HG03342 (cell line): Measurements from ENCODE around the gene PHACTR3.
"Not testable (repeated sequence)": the region's sequence is repeated elsewhere in the genome, so short reads cannot be mapped to it uniquely, and the experiment has no call there.

Source experiments
- ATAC-seq: cut with Tn5 transposase; IDR thresholded peaks from one replicate; pipeline ENCODE4 v1.9.1; 2021; ENCODE audit warnings: mild to moderate bottlenecking, moderate library complexity; ENCODE audit not compliant: unreplicated experiment

PHACTR3 gene

DNA sequence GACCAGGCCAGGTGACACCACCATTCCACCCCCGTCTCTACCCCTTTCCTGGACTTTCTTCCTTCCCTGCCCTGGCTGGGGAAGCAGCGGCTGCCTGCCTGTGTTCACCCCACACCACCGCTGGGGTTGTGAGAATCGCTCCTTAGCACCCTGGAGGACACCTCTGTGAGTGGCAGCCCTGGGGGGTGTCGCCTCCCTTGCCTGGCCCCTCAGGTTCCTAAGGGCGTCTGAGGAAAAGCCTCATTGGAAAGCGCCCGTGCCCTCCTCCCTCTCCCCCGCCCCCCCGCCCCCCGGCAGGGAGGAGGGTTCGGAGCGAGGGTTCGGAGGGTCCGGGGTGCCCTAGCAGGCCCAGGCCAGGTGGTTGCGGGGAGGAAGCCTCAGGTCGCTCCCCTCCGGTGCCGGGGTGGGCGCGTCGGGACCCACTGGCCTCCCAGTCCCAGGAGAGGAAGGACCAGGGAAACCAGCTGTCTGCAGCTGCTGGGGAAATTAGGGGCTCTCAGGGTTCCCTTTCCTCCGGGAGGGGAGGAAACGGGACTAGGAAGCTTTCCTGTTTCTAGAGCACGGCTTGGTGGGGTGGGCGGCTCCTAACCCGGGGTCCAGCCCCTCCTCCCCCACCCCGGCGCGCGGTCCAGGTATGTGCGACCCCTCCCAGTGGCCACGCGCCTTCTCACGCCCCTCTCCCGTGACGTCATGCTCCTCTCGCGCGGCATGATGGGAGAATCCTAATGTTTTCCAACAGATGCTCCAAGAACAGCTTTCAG is at the start of gene PHACTR3:
Gene PHACTR3, plus strand, starts transcription at position 760 of the 761 bp plus-strand sequence. CDS start 475 bp downstream, outside the sequence.
- ATAC-seq = no peak

DNA sequence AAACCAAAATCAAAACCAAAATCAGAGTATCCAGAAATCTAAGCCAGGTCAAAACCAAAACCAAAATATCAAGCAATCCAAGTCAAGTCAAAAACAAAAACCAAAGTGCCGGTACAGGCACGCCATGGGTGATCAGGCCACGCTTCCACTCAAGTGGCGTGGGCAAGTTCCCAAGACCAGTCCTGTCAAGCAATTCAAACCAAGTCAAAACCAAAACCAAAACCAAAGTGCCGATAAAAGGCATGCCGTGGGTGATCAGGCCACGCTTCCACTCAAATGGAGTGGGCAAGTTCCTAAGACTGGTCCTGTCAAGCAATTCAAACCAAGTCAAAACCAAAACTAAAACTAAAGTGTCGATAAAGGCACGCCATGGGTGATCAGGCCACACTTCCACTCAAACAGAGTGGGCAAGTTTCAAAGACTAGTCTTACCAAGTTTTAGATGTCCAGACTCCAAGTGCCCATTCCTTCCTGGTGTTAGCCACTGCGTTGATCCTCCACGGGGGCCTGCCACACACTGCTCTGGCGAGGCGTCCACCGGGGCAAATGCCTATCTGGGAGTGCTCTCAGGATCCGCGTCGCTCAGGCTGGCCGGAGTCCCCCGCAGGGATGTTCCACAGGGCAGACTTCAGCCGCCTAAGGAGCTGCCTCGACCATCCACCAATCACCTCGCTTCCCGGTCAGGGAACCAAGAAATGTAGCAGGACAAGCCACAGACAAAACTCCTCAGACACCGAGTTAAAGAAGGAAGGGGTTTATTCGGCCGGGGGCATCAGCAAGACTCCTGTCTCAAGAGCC is 46.4 kb upstream of the PHACTR3 start:
- not testable (repeated sequence) for ATAC-seq

DNA sequence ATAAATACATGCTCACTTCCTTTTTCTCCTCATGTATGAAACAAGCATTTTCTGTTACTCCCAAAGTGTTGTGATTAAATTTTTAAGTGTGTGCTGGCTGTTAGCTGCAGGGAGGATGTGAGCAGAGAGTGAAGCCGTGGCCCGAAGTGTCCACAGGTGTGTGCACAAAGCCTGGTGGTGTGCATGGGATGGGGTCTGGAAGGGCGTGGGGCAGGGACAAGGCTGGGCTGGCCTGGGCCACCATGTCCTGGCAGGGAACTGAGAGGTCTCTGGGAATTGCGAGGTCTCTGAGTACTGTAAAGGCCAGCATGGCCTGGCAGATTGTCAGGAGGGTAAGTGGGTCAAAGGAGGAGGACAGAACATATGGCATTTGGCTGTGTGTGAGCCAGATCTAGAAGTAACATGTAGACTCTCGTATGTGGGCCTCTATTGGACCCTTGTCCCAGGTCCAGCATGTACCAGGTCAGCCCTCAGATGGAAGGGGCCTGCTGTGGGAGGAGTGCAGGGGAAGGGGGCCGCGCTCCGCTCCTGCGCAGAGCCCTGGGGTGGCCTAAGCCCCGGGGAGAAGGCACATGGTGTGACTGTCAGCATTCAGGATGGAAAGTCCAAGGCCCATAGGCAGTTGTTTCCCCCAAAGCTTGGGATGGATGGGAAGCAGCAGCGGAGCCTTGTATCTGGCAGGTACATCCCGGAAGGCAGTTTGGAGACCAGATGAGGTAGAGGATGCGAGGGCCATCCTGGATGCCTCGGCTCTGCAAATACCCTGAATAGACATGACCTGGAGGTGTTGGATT is 45.1 kb upstream of the PHACTR3 start:
- no peak for ATAC-seq

DNA sequence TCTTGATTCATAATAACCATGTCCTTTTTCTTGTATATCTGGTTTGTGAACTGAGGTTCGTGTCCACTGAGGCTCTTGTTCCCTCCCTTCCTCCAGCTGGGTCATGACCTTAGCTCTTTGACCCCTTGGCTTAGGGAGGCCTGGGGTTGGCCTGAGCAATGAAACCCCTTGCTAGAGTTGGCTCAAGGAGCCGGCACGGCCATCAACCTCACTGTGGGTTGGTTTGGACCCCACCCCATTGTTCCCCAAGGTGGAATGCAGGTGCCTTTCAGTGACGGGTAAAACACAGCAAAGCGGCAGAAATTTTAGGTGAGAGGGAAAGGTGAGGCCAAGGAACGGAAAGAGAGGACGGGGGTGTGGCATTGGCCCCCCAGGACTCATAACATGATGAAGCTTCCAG is 44.5 kb upstream of the PHACTR3 start:
- ATAC-seq = no peak

DNA sequence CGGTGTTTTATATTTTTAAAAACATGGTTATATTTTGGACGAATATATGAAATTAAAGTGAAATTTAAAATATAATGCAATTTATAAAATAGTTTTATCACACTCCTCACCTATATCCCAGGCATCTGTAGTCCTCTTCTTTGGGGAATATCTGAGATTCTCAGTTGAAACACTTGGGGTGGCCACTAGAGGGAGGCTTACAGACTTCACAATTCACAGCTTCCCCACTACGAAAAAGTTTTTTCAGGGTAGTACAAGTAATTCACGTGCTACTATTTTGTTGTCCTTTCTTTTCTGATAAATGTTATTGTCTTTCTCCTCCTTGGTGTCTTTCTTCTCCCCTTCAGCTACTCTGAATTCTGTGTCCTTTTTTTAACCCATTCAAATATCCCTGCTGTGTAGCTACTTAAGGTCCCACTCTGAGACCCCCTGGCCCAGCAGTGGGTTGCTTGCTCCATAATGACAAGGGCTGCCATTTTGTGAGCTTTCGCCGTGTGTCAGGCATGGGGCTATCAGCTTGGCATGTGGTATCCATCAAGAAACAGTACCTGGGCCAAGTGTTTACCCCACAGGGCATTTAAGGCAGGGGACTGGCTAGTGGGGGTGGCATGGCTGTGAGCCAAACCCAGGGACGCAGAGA is 43.6 kb upstream of the PHACTR3 start:
- no peak for ATAC-seq

DNA sequence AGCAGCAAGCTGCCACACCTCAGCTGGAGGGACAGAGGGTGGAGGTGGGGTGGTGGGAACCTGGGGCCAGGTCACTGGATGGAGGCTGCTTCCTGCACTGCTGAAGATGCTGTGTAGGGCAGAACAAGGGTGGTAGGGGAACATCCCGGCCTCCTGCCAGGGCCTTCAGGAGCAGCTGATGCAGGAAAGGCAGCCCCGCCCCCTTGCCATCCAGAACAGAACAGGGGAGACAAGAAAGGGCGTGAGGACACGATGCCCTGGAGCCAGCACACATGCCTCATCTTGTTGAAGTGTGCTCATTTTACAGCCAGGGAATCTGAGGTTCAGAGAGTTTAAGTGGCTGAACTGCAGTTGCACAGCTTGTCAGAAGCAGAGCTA is 43.1 kb upstream of the PHACTR3 start:
- no peak for ATAC-seq

DNA sequence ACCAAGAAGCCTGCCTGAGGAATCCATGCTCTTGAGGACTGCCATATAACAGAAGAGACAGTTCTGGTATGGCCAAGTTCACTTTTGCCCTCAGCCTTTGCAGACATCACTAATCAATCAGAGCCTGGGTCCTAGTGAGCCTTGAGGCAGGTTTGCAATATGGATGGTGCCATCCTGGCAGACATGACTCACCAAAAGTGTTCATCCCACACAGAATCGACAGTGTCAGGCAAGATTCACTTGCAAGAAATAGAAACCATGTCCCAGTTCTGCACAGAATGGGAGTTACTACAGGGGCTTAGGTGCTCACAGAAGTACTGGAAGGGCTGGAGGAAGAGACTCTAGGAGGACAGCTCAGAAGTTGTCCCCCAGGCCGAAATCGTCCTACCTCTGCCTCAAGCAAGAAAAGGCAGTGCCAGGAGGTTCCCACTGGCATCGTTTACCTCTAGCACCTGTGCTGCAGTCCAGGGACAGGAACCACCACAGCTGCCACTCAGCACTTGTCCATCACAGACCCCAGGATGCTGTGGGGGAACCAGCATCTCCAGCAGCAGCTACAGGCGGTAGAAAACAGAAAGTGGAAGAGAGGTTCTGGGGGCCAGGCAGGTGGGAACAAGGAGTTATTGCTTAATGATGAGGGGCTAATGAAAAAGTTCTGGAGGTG is 42.6 kb upstream of the PHACTR3 start:
- ATAC-seq = no peak

DNA sequence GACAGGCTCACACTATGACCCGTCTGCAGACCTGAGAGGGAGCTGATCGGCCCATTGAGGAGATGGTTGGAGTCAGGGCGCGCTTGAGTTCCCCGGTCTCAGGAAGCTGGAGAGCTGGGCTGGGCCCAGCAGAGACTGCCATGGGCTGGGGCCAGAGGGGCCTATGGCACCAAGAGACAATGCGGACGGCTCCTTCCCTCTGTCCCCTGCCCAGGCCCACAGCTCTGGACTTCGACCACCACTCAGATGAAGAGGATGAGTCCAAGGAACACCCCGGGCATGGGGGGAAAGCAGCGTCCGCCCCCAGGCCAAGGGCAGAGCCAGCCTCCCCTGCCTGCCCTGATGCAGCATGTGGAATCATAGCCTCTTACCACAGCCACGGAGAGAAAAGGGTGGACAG is 40.2 kb upstream of the PHACTR3 start:
- no peak for ATAC-seq

DNA sequence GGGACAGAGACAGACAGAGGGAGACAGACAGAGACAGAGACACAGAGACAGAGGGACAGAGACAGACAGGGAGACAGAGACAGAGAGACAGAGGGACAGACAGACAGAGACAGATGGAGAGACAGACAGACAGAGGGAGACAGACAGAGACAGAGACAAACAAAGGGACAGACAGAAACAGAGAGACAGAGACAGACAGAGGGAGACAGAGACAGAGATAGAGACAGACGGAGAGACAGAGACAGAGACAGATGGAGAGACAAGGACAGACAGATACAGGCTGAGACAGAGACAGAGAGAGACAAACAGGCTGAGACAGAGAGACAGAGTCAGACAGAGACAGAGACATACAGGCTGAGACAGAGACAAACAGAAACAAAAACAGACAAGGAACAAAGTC is 39.4 kb upstream of the PHACTR3 start:
- no peak for ATAC-seq

DNA sequence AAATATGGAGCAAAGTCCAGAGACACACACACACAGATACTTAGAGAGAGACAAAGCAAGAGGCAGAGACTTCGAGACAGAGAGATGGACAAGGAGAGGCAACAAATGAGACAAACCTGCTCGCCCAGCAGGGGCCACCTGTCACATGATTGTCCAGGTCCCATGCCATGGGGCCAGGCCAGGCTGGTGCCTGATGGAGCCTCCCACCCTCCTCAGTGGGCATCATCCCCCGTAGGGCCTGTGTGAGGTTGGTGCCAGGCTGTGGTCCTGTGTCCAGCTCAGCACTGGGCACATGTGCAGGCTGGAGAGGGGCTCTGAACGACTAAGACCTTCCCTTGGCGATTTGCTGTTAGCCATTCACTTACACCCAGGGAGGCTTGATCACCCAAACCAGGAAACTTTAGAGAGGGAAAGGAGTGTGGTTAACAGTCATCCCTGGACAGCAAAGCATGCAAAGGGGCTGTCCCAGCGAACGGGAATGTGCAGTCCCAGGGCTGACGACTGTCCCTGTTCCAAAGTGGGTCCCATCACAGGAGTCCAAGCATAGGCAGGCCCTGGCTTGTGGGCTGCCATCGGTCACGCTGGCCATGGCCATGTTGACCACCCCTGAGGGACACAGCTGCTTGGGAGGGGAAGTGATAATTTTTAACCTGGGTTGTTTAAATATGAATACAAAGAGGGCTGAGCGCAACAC is 38.4 kb upstream of the PHACTR3 start:
- ATAC-seq = no peak

DNA sequence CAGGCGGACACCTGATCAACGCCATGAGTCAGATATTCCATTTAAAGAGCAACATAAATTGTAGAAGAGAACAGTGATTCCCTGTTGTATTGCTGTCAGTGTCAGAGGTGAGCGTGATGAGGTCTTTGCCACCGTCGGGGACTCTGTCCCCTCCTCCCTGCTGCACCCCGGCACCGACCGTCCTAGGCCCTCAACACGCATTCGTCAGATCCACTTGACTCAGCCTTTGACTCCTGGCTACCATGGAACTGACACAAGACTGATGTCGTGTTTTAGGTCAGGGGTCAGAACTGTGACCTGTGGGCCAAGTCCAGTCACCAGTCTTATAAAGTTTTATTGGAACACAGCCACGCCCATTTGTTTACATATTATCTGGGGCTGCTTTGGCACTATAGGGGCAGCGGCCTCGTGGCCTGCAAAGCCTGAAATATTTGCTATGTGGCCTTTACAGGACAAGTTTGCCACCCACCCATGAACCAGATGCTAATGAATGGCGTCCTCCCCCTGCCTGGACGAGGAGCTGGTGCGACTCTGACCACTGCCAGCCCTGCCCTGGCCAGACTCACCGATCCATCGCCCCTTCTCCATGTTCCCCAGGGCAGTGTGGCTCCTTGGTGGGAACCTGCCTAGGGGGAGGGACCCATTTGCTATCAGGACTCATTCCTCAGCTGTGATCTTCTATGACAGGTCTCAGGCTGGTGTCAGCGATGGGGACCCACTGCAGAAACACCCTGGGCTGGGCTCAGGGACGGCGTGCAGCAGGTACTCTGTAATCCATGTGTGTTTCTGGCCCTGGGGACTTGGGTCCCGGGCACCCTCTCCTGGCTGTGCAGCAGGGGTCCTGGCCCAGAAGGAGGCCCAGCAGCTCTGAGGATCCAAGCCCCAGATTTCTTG is 37.5 kb upstream of the PHACTR3 start:
- ATAC-seq = no peak

DNA sequence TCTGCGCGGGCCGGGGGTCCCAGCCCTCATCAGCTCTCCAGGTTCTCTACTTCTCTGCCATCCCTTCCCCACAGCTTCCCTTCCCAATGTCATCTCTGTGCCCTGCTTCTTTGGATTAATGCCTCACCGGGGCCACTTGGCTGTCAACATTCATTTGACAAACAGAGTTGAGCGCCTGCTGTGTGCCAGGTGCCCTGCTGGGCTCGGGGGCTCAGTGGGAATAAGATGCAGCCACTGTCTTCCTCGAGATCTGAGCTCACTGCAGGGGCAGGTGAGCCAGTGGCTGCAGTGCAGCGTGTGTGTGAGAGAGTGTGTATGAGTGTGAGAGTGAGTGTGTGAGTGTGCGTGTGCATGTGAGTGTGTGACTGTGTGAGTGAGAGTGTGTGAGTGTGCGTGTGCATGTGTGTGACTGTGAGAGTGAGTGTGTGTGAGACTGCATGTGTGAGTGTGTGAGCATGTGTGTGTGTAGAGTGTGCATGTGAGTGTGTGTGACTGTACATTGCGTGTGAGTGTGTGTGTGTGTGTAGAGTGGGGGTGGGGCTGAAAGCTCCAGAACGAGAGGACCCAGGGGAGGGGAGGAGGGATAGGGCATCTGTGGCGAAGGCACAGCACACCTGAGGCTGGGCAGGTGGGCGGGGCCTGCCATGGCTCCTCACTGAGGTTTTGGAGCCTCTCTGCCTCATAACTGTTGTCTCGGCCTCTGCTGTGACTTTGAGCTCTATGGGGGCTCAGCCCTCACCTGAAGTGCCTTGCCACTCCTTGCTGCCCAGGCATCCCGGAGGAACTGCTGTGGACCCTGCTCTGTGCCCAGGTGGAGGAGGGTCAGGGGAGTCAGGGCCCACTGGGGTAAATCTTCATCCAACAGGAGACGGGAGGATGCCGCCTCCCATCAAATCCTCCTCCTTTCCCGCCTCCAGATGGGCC is 36.5 kb upstream of the PHACTR3 start:
- no peak for ATAC-seq

DNA sequence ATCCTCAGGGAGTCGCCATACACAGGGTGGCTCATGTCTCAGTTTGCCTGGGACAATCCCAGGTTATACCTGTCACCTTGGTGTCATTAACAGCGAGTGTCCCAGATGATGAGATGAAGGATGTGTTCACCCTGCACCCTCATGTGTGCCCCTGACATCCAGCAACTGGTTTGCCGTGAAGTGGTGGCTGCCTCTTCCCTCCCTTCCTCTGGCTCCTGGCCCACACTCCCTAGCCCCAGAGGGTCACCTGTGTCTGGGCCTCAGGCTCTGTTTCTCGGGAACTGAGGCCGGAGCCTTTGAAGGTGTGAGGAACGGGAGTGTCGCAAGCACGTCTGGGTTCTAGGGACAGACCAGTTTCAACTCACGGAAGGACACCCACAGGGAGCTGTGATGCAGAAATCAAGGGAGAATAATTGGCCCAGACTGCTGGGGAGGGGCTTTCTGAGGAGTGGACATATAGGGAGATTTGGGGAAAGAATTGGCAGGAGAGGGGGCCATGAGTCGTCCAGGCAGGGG is 35.8 kb upstream of the PHACTR3 start:
- ATAC-seq = no peak

DNA sequence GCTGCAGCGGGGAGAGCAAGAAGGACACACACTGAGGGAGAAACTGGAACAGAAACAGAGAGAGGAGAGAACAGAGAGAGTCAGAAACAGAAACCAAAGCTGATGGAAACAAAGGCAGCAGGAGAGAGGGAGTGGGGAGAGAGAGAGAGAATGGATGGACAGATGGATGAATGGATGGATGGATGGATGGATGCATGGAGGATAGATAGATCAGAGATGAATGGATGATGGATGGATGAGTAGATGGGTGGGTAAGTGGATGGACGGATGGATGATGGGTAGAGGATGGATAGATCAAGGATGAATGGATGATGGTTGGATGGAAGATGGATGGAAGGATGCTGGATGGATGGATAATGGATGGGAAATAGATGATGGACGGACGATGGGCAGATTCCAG is 35.0 kb upstream of the PHACTR3 start:
- ATAC-seq = no peak

DNA sequence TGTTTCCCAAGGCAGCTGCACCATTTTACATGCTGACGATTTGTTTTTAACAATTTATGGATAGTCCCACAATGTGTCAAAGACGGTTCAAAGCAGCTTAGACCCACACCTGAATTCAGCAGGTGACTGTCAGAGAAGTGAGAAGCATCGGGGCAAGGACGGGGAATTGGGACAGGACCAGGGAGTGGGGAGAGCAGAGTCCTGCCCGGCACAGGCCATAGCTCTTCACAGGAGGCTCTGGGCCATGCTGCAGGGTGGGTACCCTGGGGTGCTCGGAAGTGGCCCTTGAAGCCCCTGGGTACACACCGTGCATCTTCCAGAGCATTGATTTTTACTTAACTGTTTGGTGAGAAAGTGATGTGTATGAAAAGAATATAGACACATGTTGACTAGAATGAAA is 33.2 kb upstream of the PHACTR3 start:
- ATAC-seq = no peak

DNA sequence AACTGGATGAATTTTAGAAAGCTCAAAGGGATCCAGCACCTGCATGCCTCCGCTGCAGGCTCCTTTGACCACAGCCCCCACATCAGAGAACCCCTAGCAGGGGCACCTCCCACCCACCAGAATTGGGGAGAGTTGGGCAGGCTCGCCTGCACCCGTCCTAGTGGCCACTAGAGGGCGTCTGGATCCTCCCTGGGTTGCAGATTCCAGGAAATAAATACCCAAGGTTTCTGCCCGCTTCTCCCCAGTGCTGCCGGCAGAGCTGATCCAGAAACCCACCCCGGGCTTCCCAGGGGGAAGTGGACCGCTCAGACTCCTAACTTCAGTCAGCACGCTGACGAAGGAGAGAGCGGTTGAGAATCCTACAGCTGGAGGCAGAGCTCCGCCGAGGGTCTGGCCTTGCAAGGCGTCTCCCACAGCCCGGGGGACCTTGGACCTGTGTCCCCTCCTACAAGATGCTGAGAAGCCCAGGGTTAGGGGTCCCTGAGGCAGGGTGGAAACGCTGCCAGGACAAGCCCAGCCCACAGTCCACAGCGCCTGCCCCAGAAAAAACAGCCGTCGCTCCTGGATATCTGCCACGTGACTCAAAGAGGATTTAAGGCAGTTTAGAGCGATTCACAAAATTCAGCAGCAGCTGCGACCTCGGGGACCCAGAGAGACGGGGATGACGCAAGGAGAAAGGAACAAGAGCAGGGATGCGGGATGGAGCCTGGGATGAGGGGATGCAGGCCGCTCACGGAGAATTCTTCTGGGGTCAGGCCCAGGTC is 32.6 kb upstream of the PHACTR3 start:
- peak; percentile 56 for ATAC-seq

DNA sequence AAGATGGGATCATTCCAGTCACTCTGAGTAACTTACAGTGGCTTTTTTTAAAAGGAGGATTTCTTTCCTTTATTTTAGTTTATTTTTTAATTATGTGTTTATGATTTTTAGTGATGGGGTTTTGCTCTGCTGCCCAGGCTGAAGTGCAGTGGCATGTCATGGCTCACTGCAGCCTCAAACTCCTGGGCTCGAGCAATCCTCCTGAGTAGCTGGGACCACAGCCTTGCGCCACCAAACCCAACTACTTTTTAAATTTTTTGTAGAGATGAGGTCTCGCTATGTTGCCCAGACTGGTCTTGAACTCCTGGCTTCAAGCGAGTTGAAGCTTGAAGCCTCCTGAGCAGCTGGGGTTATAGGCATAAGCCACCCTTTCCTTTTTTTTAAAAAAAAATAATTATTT is 31.8 kb upstream of the PHACTR3 start:
- ATAC-seq = no peak
